ENCODE data around the gene TRABD2B. TPM values are rescaled to one million over a fixed set of nuclear protein-coding genes. Genes with fewer than 3 reads are reported as not detected.

The TRABD2B gene
- total RNA-seq, 1 experiment from 2014 or later, result 0.96 TPM

- H3K27ac Mint-ChIP-seq (ENCODE audit: low read depth, unreplicated experiment), result no peak overlapping the region
- no peak overlapping the region for H3K4me3 Mint-ChIP-seq (ENCODE audit: unreplicated experiment)
- H3K9me3 Mint-ChIP-seq (ENCODE audit: unreplicated experiment), result no peaks in the 10 kb centered on the region
- no peak for TF ChIP-seq CTCF (IDR thresholded peaks at IDR 0.05; ENCODE audit: unreplicated experiment)
- ChIA-PET CTCF (no interaction called here), POLR2A (no interaction called here)
- H3K4me1 Mint-ChIP-seq (ENCODE audit: insufficient read depth, unreplicated experiment), result no peaks in the 10 kb centered on the region
- no peaks in the 10 kb centered on the region for H3K36me3 Mint-ChIP-seq (ENCODE audit: insufficient read depth, unreplicated experiment)
- intact Hi-C loops (cut with micrococcal nuclease), result no loop called here
- H3K27me3 Mint-ChIP-seq (ENCODE audit: insufficient read depth, unreplicated experiment), result no peaks in the 10 kb centered on the region
- BruUV-seq (replicated peaks), result no TSS peak
- no peak for DNase-seq (ENCODE audit: unreplicated experiment)
Observed at GRCh38 chr1:47887060-47887459, 110.1 kb downstream of the TRABD2B start.

GRCh38 chr1:47886141-47886540 lies 111.0 kb downstream of the TRABD2B start:
- Mint-ChIP-seq H3K27me3 (ENCODE audit: insufficient read depth, unreplicated experiment) (no peaks in the 10 kb centered on the region), H3K27ac (ENCODE audit: low read depth, unreplicated experiment) (no peak overlapping the region), H3K36me3 (ENCODE audit: insufficient read depth, unreplicated experiment) (no peaks in the 10 kb centered on the region), H3K4me1 (ENCODE audit: insufficient read depth, unreplicated experiment) (no peaks in the 10 kb centered on the region), H3K4me3 (ENCODE audit: unreplicated experiment) (no peak overlapping the region), H3K9me3 (ENCODE audit: unreplicated experiment) (no peaks in the 10 kb centered on the region)
- DNase-seq (ENCODE audit: unreplicated experiment), result no peak
- POLR2A ChIA-PET, result no interaction called here
- no peak for TF ChIP-seq CTCF (IDR thresholded peaks at IDR 0.05; ENCODE audit: unreplicated experiment)
- CTCF ChIA-PET, result no interaction called here
- intact Hi-C loops (cut with micrococcal nuclease), result no loop called here
- no TSS peak for BruUV-seq (replicated peaks)

GRCh38 chr1:47885062-47885830 lies 111.9 kb downstream of the TRABD2B start:
- H3K9me3 Mint-ChIP-seq (ENCODE audit: unreplicated experiment), result no peaks in the 10 kb centered on the region
- BruUV-seq (replicated peaks), result no TSS peak
- H3K4me3 Mint-ChIP-seq (ENCODE audit: unreplicated experiment), result no peak overlapping the region
- no peak for TF ChIP-seq CTCF (IDR thresholded peaks at IDR 0.05; ENCODE audit: unreplicated experiment)
- ChIA-PET CTCF (no interaction called here), POLR2A (no interaction called here)
- intact Hi-C loops (cut with micrococcal nuclease), result no loop called here
- no peak overlapping the region for H3K27ac Mint-ChIP-seq (ENCODE audit: low read depth, unreplicated experiment)
- H3K4me1 Mint-ChIP-seq (ENCODE audit: insufficient read depth, unreplicated experiment), result no peaks in the 10 kb centered on the region
- no peaks in the 10 kb centered on the region for H3K27me3 Mint-ChIP-seq (ENCODE audit: insufficient read depth, unreplicated experiment)
- no peak for DNase-seq (ENCODE audit: unreplicated experiment)
- H3K36me3 Mint-ChIP-seq (ENCODE audit: insufficient read depth, unreplicated experiment), result no peaks in the 10 kb centered on the region

GRCh38 chr1:47883963-47884362 lies 113.2 kb downstream of the TRABD2B start:
- intact Hi-C loops (cut with micrococcal nuclease), result no loop called here
- H3K27ac Mint-ChIP-seq (ENCODE audit: low read depth, unreplicated experiment), result no peak overlapping the region

More at GRCh38 chr1:47883963-47884362, 113.2 kb downstream of the TRABD2B start:
- H3K4me1 Mint-ChIP-seq (ENCODE audit: insufficient read depth, unreplicated experiment), result no peaks in the 10 kb centered on the region
- H3K9me3 Mint-ChIP-seq (ENCODE audit: unreplicated experiment), result no peaks in the 10 kb centered on the region
- TF ChIP-seq CTCF (IDR thresholded peaks at IDR 0.05; ENCODE audit: unreplicated experiment), result no peak
- H3K27me3 Mint-ChIP-seq (ENCODE audit: insufficient read depth, unreplicated experiment), result no peaks in the 10 kb centered on the region
- ChIA-PET POLR2A (interaction anchor here (0.6 kb wide), 1 partner anchor 160 kb away, joined by 3 read pairs; no protein-coding TSS in a partner anchor), CTCF (interaction anchor here (0.6 kb wide), 1 partner anchor 226 kb away, joined by 3 read pairs; no protein-coding TSS in a partner anchor)
- DNase-seq (ENCODE audit: unreplicated experiment), result no peak
- no peaks in the 10 kb centered on the region for H3K36me3 Mint-ChIP-seq (ENCODE audit: insufficient read depth, unreplicated experiment)
- H3K4me3 Mint-ChIP-seq (ENCODE audit: unreplicated experiment), result no peak overlapping the region
- no TSS peak for BruUV-seq (replicated peaks)
